ENCODE measurements around the gene POMGNT2.

DNA sequence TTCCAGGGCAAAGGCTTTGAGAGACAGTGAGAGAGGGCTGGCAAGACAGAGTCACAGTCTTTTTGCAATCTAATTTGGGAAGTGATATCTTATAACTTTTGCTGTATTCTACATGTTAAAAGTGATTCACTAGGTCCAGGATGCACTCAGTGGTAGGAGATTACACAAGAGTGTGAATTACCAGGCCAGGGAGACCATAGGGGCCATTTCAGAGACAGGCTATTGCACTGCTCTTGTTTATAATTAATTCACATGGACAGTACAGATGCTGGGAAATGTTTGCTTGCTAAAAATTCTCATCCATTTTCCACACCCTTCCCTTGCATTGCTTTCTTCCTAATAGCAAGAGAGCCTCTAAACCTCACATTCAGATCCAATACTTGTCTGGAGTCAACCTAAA lies 22.6 kb upstream of the POMGNT2 start:
- TF ChIP-seq EZH2 (IDR thresholded peaks at IDR 0.05; ENCODE audit: low read length, unreplicated experiment) = no peak
- TF ChIP-seq, protein P1, sequence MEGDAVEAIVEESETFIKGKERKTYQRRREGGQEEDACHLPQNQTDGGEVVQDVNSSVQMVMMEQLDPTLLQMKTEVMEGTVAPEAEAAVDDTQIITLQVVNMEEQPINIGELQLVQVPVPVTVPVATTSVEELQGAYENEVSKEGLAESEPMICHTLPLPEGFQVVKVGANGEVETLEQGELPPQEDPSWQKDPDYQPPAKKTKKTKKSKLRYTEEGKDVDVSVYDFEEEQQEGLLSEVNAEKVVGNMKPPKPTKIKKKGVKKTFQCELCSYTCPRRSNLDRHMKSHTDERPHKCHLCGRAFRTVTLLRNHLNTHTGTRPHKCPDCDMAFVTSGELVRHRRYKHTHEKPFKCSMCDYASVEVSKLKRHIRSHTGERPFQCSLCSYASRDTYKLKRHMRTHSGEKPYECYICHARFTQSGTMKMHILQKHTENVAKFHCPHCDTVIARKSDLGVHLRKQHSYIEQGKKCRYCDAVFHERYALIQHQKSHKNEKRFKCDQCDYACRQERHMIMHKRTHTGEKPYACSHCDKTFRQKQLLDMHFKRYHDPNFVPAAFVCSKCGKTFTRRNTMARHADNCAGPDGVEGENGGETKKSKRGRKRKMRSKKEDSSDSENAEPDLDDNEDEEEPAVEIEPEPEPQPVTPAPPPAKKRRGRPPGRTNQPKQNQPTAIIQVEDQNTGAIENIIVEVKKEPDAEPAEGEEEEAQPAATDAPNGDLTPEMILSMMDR (conservative IDR thresholded peaks at IDR 0.05; ENCODE audit: low read depth, low read length) = no peak

All from PC-3 (cell line).